Activated CD4-positive, alpha-beta T cell treated with anti-CD3 and anti-CD28 coated beads, Interleukin-2, amount 50 U/mL, for 24 hours (primary cell): Measurements from ENCODE around the gene OCA2.
"Not testable (repeated sequence)": the region's sequence is repeated elsewhere in the genome, so short reads cannot be mapped to it uniquely, and the experiment has no call there.

Experiments used
- DNase-seq, 2 donors: peaks; one replicate each; pipeline ENCODE4 v3.0.0-alpha.2; 2020; ENCODE audit warnings: low read depth in 1 of 2, low spot score in 1 of 2

The OCA2 gene

DNA sequence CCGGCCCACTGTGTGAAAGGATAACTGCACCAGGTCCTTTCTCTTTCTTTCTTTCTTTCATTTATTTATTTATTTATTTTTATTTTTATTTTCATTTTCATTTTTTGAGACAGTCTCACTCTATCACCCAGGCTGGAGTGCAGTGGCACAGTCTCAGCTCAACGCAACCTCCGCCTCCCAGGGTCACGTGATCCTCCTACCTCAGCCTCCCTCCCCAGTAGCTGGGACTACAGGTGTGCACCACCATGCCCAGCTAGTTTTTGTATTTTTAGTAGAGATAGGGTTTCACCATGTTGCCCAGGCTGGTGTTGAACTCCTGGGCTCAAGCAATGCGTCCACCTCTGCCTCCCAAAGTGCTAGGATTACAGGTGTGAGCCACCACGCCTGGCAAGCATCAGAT is 146.5 kb downstream of the OCA2 start:
- DNase-seq: not testable (repeated sequence)

DNA sequence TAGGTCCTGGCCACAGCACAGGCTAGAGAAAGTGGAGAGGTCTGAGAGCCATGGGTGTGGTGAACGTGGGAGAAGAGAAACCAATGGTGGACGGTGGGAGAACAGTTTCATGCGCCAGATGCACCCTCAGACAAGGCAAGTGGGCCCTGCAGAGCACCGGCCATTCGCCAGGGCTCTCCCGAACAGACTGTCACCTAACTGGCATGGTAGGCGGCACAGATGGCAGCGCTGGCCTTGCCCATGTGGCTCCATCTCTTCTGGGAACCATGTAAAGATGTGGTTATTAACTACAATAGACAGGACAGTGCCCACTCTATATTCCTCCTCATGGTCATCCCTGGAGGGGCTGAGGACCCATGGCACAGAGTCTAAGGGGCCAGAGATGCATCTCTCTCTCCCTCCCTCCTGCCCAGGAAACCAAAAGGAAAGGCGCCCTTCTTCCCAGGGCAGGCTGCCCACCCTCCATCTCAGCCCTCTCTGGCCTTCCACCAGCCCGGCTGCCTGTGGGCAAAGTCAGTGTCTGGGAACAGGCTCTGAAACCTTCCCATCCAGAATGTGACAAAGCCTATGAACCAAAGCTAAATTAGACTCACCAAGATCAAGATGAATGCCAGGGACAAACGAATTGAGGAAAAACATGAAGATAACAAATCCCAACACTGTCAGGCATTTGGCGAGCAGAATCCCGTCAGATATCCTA is 147.8 kb downstream of the OCA2 start:
- no peak for DNase-seq

DNA sequence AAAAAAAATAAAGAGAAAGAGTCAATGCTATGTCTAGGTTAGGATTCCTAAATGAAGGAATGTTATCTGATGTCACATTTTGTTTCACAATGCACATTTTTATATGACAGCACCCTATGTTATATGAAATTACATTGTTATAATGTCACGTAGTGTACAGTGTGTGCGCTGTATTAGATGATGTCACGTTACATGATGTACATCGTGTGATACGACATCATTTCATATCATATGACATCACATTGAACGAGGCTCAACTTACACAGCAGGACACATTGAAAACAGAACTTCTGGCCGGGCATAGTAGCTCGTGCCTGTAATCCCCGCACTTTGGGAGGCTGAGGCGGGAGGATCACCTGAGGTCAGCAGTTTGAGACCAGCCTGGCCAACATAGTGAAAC is 150.0 kb downstream of the OCA2 start:
- DNase-seq: no peak

DNA sequence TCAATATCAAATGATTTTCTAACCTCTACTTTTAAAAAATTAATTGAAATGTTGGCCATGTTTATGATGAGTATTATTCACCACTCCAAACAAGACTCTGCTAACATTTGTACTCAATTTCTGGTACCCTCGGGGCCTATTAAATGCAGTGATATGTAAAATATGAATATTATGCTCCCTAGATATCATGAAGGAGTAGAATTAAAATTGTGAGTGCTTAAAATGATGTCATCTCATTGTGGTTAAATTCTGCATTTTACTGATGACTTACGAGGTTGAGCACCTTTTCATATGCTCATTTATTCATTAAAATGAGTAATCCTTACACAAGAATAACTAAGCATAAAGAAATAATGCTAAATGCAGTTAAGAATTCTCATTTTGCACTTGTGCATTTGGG is 159.9 kb downstream of the OCA2 start:
- no peak for DNase-seq

DNA sequence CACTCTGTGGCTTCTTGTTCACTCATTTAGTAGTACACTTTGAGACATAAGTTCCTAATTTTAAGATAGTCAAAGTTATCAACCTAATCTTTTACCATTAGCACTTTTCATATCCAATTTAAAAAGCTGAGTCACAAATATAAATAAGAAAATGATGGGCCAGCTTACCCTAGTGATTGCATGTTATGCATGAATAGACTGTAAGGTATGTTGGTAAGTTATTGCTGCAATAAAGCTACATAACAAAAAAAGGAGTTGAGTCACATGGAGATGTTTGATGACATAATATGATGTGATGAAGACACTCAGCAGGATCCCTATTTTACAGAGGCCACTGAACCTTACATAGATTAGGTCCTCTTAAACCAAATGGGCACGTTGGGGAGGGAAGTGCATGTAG is 161.3 kb downstream of the OCA2 start:
- DNase-seq: no peak

DNA sequence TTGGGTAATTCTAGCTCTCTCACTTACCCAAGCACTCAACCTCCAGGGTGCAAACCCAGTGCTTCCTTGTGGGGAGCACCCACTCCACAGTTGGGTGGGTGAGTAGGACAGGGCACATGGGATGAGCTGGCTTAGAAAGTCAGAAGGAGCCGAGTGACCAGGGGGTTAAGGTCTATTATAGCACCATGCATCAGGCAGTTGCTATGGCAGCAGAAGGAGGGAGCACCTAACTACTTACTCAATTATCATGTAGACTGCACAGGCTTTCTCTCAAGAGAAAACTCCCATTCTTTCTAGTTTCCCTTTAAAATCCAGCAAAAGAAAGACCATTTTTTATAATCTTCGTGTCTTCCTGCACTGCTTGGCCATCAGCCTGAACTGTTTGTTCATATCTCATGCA is 163.0 kb downstream of the OCA2 start:
- no peak for DNase-seq

DNA sequence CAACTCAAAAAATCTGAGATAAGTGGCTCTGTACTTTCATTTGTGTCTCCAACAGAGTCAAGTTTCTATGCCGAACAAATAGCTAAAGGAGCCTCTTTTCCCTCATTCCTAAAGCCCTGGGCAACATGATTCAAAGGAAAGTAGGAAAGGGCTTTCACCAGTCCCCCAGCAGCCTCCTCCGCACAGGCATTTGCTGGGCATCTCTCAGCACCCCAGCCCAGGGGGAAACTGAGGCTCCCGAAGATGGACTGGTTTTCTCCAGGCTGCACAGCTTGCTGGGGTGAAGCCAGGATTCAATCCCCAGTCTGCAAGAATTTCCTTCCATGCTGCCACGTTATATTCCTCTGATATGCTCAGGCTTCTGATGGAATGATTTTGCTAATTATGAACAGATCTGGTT is 163.8 kb downstream of the OCA2 start:
- no peak for DNase-seq

DNA sequence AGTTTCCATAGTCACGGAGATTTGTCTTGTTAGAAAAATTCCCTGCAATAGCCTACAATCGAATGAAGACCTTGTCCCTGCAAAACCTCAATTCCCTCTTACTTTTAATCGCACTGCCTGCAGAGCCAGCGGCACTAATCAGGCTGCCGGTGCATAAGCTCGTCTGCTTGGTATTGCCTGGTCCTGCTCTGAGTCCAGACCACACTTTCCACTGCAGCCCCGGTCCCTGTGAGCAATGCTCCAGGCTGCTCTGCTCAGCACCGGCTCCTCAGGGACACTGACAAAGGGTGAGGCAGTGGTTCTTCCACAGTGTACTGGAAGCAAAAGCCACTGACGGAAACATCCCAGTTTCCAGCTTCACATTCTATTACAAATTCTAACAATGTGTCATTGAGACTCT is 164.3 kb downstream of the OCA2 start:
- DNase-seq: no peak

DNA sequence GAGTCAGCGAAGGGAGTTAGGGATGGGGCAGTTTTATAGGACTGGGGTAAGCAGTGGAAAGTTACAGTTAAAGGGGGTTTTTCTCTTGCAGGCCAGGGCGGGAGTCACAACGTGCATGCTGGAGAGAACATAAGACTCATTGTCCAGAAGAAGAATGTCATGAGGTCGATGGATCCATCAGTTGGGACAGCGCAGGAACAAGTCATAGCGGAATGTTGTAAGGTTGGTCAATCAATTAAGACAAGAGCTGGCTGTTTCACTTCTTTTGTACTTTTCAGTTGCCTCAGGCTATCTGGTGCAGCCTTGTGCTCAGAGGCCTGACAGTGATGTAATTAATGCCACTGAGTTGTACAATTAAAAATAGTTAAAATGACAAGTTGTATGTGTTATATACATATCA is 165.6 kb downstream of the OCA2 start:
- no peak for DNase-seq

DNA sequence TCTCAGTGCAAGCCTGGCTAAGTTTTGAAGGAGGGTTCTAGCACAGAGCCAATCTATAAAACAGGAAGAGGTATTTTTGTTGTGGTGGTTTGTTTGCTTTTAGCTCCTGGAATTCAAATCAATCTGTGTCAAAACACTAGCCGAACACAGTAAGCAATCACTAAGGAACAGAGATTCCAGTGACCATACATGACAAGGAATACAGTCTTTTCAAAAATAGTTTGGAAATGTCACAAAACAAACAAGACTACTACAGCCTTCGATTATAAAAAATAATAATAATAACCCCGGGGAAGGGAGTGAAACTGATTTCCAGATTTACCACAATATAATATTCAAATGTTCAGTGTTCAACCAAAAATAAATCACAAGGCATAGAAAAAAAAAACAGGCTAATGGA is 166.5 kb downstream of the OCA2 start:
- no peak for DNase-seq

DNA sequence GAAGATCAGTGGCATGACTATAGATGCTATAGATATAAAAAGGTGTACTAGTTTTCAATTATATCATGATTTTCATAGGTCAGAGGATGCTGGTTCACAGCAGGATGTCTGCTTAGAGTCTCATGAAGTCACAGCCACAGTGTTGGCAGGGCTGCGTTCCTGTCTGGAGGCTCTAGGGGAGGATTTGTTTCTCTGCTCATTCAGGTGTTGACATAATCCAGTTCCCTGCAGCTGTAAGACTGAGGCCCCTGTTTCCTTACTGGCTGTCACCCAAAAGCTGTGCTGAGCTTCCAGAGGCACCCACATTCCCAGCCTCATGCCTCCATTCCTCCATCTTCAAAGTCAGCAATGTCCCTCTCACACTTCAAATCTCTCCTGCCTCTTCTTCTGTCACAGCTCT is 170.7 kb downstream of the OCA2 start:
- no peak for DNase-seq

DNA sequence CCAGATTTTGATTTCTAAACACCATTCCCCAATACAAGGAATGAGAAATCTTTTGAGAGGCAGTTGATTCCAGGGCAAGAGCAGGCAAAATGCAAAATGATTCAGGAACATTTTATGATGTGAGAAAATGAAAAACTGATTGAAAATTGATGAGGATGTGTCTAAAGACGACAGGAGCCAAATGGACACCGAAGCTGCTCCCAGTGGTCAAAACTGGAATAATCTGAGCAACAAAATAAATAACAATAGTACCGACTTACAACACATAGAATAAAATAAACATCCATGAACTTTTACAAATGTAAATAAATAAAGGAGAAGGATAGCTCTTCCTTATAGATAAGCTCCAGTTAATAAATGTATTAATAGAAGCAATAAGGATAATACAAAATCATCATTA is 186.8 kb downstream of the OCA2 start:
- DNase-seq: no peak

DNA sequence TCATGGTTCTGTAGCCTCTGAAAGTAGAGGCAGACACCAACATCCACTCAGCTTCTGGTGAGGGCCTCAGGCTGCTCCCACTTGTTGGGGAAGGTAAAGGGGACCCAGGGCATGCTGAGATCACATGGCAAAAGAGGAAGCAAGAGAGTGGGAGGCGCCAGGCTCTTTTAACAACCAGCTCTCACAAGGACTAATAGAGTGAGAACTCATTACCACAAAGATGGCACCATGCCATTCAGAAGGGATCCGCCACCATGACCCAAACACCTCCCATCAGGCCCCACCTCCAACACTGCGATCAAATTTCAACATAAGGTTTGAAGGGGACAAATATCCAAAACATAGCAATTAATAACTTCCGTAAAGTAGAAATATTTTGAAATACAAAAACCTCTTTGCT is 192.3 kb downstream of the OCA2 start:
- DNase-seq: no peak

DNA sequence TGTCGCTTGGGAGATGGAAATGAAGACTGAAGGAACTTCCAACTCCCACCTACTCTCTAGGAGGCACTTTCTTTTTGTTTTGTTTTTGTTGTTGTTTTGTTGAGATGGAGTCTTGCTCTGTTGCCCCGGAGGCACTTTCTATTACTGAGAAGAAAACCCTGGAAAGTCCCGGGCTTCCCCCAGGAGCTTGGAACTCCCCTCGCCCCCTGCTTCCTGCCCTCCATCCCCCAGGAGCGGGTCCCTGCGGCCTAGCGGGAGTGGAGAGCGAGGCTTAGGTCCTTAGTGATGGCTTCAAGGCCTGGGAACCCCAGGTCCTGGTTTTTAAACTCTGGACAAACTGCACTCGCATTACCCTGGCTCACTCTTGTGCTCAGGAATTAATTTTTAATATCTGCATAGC is 195.7 kb downstream of the OCA2 start:
- DNase-seq: no peak

DNA sequence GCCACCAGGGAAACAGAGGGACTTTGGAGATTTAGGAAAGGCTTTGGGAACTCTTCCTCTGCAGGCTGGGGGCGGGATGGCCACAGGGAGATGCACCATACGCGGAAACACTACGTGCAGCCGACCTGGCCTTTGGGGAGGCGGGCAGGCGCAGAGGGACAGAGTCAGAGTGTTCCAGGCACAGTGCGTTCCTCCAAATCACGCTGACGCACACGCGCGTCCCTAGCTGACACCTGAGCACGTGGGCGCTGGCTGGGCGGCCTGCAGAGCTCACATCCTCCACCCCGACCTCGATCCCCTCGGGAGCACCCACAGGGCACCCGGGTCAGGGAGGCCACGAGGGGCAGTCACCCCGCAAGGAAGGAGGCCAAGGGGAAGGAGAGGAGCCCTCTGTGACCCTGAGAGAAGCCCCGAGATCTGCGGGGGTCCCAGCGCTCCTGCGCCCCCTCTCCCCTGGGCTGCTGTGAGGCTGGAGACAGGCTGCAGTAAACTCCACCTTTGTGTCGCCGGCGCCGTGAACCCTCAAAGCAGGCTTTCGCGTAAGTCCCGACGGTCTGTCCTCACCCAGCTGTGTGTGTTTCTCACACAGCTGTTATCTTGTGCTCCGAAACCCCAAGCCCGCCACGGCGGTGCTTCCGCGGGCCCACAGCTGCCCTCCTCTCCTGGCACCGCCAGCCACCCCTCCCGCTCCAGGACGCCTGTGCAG is 196.3 kb downstream of the OCA2 start:
- no peak for DNase-seq

DNA sequence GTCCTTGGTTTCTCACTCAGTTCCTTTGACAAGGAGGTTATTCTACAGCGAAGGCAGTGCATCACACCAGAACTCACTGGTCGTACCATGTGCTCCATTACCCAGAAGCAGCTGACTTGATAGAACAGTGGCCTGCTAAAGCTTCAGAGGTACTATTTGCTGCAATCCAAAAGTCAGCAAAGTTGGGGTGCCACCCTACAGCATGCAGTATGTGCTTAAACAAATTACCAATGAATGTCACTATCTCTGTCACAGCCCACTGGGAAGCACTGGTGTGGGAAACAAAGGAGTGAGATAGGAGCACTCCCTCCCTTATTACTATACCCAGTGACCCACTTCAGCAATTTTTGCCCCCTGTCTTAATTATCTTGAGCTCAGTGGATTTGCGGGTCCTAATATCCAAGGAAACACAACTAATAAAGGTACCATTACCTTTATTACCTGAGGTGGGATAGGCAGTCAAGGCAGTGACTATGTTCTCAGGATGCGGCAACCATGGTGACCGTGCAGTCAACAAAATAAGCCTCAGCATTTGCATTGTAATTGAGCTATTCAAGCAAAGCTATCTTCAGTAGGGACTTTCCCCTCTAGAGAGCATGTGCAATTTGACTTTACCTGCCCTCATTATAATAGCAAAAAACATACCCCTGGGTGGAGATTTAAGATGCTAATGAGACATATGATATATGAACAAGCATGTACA is 199.4 kb downstream of the OCA2 start:
- DNase-seq: no peak

DNA sequence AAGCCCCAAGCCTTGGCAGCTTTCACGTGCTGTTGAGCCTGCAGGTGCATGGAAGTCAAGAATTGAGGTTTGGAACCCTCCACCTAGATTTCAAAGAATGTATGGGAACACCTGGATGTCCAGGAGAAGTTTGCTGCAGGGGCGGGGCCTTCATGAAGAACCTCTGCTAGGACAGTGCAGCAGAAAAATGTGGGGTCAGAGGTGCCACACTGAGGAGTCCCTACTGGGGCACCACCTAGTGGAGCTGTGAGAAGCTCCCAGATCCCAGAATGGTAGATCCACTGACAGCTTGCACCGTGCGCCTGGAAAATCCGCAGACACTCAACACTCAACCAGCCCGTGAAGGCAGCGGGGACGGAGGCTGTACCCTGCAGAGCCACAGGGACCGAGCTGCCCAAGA is 201.6 kb downstream of the OCA2 start:
- no peak for DNase-seq

DNA sequence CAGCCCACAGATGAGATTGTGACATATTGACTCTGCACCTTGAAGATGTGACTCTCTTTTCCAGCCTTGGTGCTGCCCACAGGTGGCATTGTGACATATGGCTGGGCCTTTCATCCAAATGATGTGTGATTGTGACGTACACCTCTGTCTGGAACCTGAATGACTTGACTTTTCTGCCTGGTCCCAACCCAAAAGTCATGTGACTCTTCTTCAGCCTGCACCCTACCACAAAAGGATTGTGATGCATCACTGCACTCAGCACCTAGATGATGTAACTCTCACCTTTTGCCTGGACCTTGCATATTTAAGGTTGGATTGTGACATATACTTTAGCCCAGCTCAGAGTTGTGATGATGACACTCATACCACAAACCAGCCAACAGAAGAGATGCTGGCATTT is 204.5 kb downstream of the OCA2 start:
- DNase-seq: no peak

DNA sequence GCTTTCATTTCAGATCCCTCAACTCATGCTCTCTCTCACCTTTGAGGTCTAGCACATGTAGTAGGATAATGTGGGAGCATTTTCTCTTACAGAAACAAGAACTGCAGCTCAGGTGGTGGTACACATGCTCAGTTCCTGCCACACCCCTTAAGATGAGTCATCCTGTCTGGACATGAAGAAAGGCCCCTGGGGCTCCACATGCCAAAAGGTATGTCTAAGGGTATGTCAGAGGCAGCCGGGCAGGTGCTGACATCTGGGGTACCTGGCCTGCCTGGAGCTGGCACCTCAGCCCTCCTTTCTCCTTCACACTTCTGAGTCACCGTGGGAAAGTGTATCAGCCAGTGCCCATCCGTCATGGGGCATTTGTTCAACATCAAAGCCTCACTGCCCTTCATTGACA is 209.9 kb downstream of the OCA2 start:
- no peak for DNase-seq

DNA sequence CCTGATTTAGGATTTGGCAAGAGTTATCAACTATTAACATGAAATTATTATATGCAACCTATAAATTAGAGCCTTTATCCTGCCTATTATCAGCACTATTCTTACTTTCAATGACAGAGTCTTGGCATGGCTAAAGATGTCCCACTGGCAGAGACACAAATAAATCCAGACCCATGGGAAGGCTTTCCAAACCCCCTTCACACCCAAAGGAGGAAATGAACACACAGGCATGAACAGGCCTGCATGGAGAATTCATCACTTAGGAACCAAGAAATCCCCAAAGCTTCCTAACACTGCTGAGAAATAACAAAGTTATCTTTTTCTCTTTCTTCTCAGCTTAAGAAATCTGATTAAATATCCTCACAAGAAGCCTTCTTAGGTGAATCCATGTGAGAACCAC is 213.9 kb downstream of the OCA2 start:
- no peak for DNase-seq

DNA sequence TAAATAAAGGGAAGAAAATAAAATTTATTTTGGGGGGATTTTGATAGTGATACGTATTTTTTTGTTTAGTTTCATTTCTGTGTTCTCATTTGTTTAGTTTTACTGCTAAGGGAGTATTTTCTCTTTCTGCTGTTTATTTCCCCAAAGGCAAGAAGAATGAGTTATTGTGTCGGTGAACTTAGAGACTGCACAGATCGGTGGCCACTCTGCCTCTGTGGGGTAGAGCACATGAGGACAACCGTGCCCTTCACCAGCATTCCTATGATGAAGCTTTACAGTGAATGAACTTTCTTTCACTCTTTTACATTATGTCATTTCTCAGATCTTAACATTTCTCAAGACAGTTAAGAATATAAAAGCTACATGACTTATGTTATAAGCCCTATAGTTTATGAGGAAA is 214.4 kb downstream of the OCA2 start:
- DNase-seq: no peak

DNA sequence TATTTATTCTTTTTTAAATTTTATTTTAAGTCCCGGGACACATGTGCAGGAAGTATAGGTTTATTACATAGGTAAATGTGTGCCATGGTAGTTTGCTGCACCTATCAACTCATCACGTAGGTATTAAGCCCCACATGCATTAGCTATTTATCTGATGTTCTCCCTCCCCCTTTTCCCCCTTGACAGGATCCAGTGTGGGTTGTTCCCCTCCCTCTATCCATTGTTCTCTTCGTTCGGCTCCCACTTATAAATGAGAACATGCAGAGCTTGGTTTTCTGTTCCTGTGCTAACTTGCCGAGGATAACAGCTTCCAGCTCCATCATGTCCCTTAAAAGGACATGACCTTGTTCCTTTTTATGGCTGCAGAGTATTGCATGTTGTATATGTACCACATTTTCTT is 220.3 kb downstream of the OCA2 start:
- no peak for DNase-seq

DNA sequence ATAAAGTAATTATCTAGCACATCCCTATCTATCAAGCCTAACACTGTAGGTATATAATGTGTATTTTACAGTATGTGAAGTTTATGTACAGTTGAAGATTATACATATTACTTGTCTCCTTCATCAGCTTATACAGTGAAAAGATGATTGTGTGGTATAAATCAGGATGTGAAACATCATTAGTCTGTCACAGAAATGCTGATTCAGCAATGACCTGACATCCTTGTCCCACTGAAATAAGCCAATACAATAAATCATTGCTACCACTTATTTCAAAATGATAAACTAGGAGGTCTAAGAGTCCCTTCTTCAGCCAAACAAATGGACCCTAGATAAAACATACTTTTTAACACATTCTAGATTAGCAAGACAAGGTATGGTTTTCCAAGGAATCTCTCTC is 225.3 kb downstream of the OCA2 start:
- DNase-seq: no peak
